H1 (cell line): Measurements from ENCODE around the gene AFTPH. TPM values are rescaled to one million over a fixed set of nuclear protein-coding genes. Genes with fewer than 3 reads are reported as not detected.

Experiments
- CBX5 ChIP-seq: fragments of 300-800, 300-1000 bp; sonication (generic); IDR thresholded peaks from 2 replicates; pipeline ENCODE4 v1.7.1; 2016; ENCODE audit warnings: antibody characterized with exemption, low read length, low read depth
- CHD7 ChIP-seq: fragments of 300-600 bp; sonication (generic); IDR thresholded peaks from 2 replicates; pipeline ENCODE4 v1.7.1; 2012; ENCODE audit warnings: low read length, moderate library complexity, mild to moderate bottlenecking, inconsistent platforms; ENCODE audit not compliant: insufficient replicate concordance
- EZH2 ChIP-seq: fragments of 200-600 bp; sonication (generic); IDR thresholded peaks from 2 replicates; pipeline ENCODE4 v1.7.1; 2012; ENCODE audit warnings: low read depth, mild to moderate bottlenecking, moderate library complexity, low read length, inconsistent platforms; ENCODE audit not compliant: severe bottlenecking
- GTF2F1 ChIP-seq: IDR thresholded peaks from 2 replicates; pipeline ENCODE4 v1.6.1; 2012; ENCODE audit warnings: low read depth, low read length, improper control_type of control experiment, borderline replicate concordance
- POU5F1 ChIP-seq: IDR thresholded peaks from 2 replicates; pipeline ENCODE4 v1.6.1; 2011; ENCODE audit warnings: low read depth, mild to moderate bottlenecking, low read length, moderate library complexity
- RXRA ChIP-seq: IDR thresholded peaks from 2 replicates; pipeline ENCODE4 v1.6.1; 2011; ENCODE audit warnings: low read depth, mild to moderate bottlenecking, low read length, moderate library complexity; ENCODE audit not compliant: insufficient read depth
- SAP30 ChIP-seq: fragments of 300-600 bp; sonication (generic); IDR thresholded peaks from 2 replicates; pipeline ENCODE4 v1.7.1; 2012; ENCODE audit warnings: low read length, moderate library complexity, mild to moderate bottlenecking, inconsistent platforms; ENCODE audit not compliant: insufficient read depth, insufficient replicate concordance
- SRF ChIP-seq: IDR thresholded peaks from 2 replicates; pipeline ENCODE4 v1.6.1; 2011; ENCODE audit warnings: mild to moderate bottlenecking, low read depth, low read length, moderate library complexity
- polyA plus RNA-seq, 7 experiments: library from polyadenylated mRNA; depleted of rRNA in 3 of 7; stranded (reverse) in 5 of 7; unstranded in 2 of 7; fragments of >200 nt in 5 of 7; fragments of 200-250 nt in 2 of 7; gene quantifications; 1 replicate in 5 of 7; 2 replicates in 1 of 7; 4 replicates in 1 of 7; pipeline versions ENCODE4 v1.2.1 to v1.2.3, GENCODE V29; 2011 to 2013; ENCODE audit warnings: missing spikeins in 2 of 7, mixed read lengths in 2 of 7
- total RNA-seq: library from RNA; stranded (reverse); fragmentation: NEBNext Ultra II Directional; extraction: Animal tissue kit (Norgen Biotek cat#: 25700); gene quantifications from 2 replicates; pipeline ENCODE4 v1.2.1, GENCODE V29; 2021

The AFTPH gene
- total and polyA plus RNA-seq, 2 of the 8 experiments (the other 6 are each of a cell fraction or from before 2014, with no cell fraction given) = 7.3 to 15.0 TPM

GRCh38 chr2:64604155-64604554, 80.0 kb downstream of the AFTPH start (continued):
- no peak for TF ChIP-seq CHD7
- no peak for TF ChIP-seq EZH2
- no peak for TF ChIP-seq SRF
- no peak for TF ChIP-seq CBX5
- TF ChIP-seq SAP30 = no peak
- TF ChIP-seq RXRA = no peak
- no peak for TF ChIP-seq GTF2F1
- no peak for TF ChIP-seq POU5F1
